Umbilical cord (tissue), 2 donors: ENCODE results near the gene IFT25. TPM values are rescaled to one million over a fixed set of nuclear protein-coding genes. Genes with fewer than 3 reads are reported as not detected.

Experiments used
- DNase-seq: peaks from one replicate; pipeline ENCODE4 v3.0.0-alpha.2; 2015; ENCODE audit warnings: low spot score
- total RNA-seq: library from RNA; depleted of rRNA; stranded (reverse); fragments of >200 nt; gene quantifications from one replicate; pipeline ENCODE4 v1.2.3, GENCODE V29; 2014; ENCODE audit warnings: low replicate concordance; ENCODE audit not compliant: insufficient read depth

The IFT25 gene
- total RNA-seq, 1 donor from 2014 or later, result 60.9 TPM

- no peak for DNase-seq
These were observed 14.6 kb downstream of the IFT25 start for GRCh38 chr1:53930932-53931331.

GRCh38 chr1:53929246-53929960 is 16.1 kb downstream of the IFT25 start:
- peak; percentile 83 for DNase-seq

GRCh38 chr1:53927376-53927881 is 18.1 kb downstream of the IFT25 start:
- no peak for DNase-seq

GRCh38 chr1:53919675-53920066 is 25.8 kb downstream of the IFT25 start:
- DNase-seq, result no peak

GRCh38 chr1:53918343-53918742 is 27.2 kb downstream of the IFT25 start:
- DNase-seq, result no peak

GRCh38 chr1:53913352-53914033 is 32.0 kb downstream of the IFT25 start:
- no peak for DNase-seq

GRCh38 chr1:53911442-53911841 is 34.1 kb downstream of the IFT25 start:
- no peak for DNase-seq

GRCh38 chr1:53909946-53910345 is 35.6 kb downstream of the IFT25 start:
- no peak for DNase-seq

- DNase-seq, result no peak
These were observed 39.4 kb downstream of the IFT25 start for GRCh38 chr1:53906121-53906520.

- DNase-seq, result no peak
These were observed 40.0 kb downstream of the IFT25 start for GRCh38 chr1:53905509-53905908.

GRCh38 chr1:53902235-53903138 is 43.0 kb downstream of the IFT25 start:
- DNase-seq, result no peak

GRCh38 chr1:53899708-53900107 is 45.8 kb downstream of the IFT25 start:
- no peak for DNase-seq

- DNase-seq, result peak; percentile 52
These were observed 46.3 kb downstream of the IFT25 start for GRCh38 chr1:53899206-53899628.

- DNase-seq, result peak; percentile 80
These were observed 48.8 kb downstream of the IFT25 start for GRCh38 chr1:53896635-53897229.

- no peak for DNase-seq
These were observed 50.1 kb downstream of the IFT25 start for GRCh38 chr1:53895421-53895820.

- no peak for DNase-seq
These were observed 50.9 kb downstream of the IFT25 start for GRCh38 chr1:53894644-53895043.

GRCh38 chr1:53893999-53894636 is 51.4 kb downstream of the IFT25 start, which contains the start of gene DIO1:
DIO1 (plus strand) TSS chr1:53894187; CDS start chr1:53894211, 24 bp downstream.
- no peak for DNase-seq

GRCh38 chr1:53892911-53893310 is 52.6 kb downstream of the IFT25 start:
- peak; percentile 41 for DNase-seq

GRCh38 chr1:53891678-53892077 is 53.8 kb downstream of the IFT25 start:
- no peak for DNase-seq

- DNase-seq, result no peak
These were observed 54.5 kb downstream of the IFT25 start for GRCh38 chr1:53891018-53891417.

GRCh38 chr1:53890522-53890941 is 55.0 kb downstream of the IFT25 start:
- DNase-seq, result no peak
